NCI-H1105 treated with DMSO at 0.1 percent for 48 hours (cell line): ENCODE measurements around the gene PXMP4.

Experiments used
- DNase-seq: peaks from one replicate; lab custom pipeline; 2025; lab: John Stamatoyannopoulos, UW

PXMP4 gene

DNA sequence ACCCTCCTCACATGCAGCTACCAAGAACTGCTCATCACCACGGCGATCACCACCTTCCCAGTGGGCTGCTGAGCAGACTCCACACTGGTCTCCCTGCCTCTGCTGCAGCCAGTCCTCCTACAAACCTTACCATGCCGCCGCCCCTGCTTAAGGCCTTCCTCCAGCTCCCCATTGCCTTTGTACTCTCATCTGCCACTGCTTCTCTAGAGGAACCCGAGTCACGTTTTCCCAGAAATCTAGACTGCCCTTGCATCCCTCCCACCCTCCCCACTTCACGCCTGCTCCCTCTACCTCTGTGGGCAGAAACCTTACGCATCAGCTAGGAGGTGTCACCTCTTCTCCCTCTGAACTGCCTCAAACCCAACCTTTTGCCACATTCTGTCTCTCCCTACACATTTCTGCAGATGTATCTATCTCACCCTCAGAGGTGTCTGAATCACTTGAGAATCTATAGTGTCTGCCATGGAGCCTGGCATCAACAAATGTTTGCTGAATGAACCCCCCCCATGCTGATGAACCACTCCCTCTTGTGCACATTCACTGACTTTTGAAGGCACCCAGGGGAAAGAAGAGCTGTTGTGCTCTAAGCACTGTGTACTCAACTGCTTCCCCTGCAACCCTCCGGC lies 38.3 kb downstream of the PXMP4 start:
- DNase-seq, result no peak

DNA sequence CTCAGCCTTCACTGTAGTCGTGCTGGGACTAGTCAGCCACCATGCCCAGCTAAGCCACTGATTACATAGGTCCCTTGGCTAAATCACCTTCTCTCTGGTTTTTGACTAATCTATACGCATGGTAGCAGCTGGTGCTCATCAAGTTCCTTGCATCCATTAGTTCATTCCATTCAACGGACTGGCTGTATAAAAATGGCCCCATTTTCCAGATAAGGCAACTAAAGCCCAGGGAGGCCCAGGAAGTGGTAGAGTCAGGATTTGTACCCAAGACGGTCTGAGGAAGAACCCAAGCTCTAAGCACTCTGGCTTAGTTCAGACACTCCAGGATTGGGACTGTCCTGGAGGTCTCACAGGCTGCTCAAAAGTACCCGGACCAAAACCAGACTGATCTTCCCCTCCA lies 38.8 kb downstream of the PXMP4 start:
- no peak for DNase-seq

DNA sequence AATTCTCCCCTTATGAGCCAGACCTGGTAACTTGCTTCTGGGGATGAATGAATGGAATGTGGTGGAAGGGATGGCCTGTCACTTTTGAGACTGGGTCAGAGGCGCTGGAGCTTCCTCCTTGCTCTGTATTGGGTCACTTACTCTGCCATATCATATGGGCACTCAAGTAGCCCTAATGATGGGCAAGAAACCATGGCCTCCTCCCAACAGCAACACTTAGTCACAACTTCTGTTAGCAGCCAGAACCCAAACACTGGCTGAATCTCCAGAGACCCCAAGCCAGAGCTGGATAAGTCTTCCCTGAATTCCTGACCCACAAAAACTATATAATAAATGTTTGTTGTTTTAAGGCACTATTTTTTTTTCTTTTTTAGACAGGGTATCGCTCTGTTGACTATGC lies 39.4 kb downstream of the PXMP4 start:
- no peak for DNase-seq

- no peak for DNase-seq
Observed at GRCh38 chr20:33679758-33680485, 40.2 kb downstream of the PXMP4 start.

DNA sequence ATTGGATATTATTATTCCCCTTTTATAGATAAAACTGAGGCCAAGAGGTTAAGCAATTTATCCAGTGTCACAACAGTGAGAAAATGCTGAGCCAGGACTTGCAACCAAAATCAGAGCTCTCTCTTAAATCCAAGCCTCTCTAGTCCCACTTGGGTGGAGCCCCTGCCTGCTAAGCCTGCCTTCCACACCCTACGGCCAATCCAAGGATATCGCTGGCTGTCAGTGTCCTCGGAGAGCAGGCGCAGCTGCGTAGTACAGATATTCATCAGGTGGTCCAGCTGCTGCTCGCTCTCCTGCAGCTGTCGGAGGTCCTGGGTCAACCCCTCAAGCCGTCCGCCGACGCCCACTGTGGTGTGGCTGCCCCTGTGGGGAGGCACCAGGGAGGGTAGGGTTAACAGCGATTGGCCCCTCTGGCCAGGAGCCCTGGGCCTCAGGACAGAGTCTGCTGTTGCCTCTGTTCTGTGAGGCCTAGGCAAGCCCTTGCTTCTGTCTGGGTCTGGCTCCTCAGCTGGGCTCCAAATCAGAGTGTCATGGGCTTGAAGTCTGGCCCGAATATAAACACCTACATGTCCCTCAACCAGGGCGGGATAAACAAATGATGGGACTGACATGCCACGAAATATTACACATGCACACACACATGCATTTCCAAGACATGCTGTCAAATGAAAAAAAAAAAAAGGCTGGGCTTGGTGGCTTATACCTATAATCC lies 42.0 kb downstream of the PXMP4 start:
- DNase-seq, result no peak

DNA sequence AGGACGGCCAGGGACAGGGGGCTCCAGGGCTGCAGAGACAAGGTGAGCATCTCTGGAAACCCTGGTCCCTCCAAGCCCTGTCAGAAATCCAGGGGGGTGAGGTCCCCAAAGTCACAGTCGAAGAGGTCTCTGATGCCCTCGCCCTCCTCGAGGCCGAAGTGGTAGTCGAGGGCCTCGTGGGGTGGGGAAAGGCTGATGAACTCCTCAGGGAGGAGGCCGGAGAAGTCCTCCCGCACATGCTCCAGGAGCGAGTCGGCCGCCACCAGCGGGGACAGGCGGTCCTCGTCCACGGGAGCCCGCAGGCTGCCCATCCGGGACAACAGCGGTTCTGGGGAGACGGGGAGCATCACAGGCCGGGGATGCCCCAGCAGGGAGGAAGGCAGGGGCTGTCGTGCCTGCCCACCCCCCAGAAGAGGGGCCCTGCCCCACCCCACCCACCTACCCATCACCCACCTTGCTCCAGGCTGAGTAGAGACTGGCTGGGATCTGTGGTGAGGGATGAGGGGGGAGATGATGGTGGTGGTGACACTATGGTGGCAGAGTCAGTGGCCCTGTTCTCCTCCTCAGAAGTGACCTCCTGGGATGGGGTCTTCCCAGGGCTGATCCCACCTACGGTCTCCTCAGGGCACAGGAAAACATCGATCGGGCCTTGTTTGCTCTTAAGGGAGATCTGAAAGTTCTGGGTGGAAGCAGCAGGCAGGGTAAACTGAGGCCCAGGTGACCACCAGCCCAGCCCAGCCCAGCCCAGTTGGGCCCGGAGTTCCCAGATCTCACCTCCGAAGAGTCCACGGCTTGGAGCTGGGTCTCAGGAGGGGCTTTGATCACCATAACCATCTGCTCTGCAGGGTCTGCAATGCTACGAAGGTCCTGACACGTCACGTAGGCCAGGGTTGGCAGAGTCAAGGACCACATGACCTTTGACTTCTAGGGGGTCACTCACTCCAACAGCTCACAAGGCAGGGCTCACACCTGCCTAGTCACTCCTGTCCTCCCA lies 43.2 kb downstream of the PXMP4 start:
- no peak for DNase-seq

- DNase-seq, result no peak
Observed at GRCh38 chr20:33676121-33676520, 44.0 kb downstream of the PXMP4 start.

DNA sequence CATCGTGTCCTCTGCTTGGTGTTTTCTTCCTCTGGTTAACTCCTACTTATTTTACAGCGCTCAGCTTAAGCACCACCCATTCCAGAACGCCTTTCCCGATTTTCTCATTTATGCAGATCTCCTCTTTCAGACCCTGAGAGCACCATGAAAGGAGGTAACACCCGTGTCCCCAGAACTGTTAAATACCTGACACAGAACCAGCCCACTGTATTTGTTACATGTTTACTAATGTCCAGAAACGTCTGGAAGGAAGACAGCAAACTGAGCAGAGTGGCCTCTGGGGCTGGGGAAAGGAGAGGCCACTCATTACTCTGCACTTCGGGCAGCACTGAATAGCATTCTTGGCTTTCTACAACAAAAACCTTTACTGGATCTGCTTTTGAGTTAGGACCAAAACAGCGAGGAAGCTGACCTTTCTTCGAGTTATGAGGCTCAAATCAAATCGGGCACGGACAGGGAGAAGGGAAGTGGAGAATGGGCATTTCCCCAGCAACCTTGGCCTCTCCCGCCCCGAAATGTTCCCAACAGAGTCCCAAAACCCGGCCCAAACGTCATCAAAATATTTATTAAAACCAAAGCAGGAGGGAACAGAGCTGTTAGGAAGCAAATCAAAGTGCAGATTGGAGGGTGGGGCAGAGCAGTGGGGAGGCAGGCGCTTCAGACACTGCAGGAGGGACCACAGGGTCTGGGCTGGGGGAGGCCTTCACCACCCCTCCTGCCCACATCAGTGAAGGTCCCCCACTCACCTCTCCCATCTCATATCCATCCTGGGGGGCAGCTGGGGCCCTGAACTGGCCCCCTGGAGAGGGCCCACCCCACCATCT lies 44.8 kb downstream of the PXMP4 start:
- DNase-seq, result peak; percentile 62

DNA sequence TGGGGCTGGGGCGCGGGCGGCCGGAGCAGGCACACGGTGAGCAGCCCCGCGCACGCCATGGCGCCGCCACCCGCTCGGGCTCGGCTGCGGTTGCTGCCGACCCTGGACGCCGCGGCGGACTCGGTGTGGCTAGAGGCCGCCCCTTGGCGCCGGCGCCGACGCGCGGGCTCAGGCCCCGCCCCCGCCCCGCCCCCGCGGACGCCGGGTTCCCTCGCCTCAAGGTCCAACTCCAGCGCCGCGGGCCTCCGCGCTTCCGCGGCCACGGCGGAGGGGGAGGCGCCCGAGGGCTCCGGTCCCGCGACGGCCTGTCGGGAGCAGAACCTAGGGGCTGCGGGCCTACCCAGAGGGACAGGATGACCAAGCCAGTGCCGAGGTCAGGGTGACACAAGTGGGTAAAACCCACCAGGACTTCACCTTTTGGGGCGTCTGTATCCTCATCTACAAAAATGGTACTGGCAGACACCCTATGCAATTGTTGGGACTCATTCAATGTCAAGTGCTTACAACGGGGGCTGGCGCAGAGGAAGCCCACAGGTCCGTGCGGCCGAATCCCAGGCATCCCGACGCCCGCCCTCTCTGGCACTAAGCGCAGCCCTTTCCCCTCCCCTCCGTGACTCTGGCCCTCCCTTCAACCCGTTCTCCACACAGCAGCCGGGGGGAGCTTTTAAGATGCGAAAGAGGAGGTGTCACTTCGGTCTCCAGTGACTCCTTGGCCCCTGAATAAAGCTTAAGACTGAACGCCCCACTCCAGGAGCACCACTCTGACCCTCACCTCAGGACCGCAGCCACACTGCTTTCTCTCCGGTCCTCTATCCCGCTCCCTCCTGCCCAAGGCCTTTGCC lies 45.6 kb downstream of the PXMP4 start, which contains the start of gene NECAB3:
TSS of gene NECAB3 (minus strand) at position 135 of the 842 bp plus-strand sequence. CDS start at position 59, 76 bp downstream.
- peak; percentile 70 for DNase-seq

DNA sequence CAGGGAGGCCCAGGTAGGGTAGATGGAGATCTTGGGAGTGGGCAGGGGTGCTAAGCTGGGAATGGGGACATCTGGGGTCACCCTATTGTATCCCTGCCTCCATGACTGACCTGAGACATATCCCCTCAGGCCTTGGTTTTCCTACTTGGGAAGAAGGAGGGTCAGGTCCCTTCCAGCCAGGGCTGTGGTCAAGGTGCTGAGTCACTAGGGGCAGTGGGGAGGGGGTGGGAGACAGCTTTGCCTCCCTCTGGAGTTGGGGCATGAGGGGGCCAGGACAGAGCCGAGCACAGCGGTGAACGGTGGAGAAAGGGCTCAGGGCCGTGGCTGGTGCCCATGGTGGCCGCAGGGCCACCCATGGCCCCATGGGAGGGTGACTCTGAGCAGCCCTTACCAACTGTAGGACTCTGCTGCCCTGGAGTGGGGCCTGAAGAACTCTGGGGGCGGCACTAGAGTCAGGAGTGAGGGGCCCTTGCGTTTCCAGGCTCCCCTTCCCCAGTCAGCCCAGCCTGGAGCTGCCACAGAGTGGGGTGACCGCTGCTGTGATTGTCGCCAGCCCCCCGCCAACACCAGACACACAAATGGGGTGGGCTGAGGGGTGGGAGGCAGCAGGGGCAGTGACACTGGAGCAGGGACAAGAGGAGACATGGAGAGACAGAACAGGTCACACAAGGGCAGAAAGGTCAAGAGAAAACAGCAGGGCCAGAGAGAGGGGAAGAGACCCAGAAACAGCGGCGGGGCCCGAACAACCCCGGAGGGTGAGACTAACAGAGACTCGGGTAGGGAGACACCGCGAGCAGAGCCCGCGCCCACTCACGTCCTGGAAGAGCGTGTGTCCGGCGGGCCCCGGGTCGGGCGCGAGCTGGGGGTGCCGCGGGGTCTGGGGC lies 46.5 kb downstream of the PXMP4 start:
- no peak for DNase-seq

- no peak for DNase-seq
Observed at GRCh38 chr20:33673114-33673409, 47.0 kb downstream of the PXMP4 start.

DNA sequence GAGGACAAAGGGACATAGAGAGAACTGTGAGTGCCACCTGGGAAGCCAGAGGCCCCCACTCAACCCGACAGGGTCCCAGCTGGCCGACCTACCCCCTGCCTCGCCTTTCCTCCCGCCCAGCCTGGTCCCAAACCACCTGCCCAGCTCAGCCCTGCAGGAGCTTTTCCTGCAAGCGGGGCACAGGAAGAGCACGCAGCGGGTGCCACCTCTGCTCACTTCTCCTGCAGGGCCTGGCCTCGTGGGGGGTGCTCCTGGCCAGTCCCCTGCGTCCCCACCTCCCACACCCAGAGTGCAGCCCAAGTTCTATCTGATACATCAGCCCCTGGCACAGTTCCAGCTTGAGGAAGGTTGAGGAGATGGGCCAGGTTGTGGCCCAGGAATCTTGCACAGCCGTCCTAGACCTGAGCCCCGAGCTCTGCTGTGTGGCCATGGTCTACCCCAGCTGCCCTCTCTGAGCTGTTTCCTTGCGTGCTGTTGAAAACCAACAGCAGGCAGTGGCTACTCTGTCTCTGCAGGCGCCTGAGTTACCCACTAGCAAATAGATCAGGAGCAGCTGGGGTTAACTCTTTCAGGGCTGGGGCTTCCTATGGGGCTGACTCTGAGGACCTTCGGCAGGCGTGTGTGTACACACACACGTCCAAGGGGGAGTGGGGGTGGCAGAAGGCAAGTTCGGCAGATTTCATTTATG lies 47.5 kb downstream of the PXMP4 start:
- no peak for DNase-seq

DNA sequence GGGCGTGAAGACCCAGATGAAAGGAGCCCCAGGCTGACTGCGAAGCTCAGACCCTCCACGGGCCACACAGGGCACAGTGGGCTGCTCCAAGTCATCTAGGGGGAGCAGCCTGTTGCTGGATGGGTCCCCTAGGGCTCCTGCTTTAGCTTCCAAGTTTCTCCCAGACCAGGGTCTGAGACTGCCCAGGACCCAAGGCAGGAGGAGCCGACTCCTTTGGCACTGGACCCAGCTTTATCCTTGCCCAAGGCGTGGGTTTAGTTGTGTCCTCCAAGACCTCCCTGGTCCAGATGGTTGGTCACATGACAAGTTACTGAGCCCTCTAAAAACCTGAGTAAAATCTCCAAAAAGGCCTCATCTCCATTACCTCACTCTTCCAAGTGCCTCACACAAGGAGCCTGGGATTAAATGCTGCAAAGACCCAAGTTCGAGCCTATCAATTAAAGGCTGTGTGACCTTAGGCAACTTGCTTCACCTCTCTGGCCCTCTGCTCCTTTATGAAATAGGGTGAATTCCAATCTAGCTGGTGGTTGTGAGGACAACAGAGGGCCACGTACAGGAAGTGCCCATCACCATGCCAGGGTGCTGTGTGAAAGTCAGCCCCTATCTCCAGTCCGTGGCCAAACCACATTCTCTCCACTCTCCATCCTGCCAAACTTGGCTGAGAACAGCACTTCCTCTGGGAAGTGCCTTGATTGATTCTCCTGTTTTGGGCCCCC lies 48.4 kb downstream of the PXMP4 start:
- no peak for DNase-seq

- no peak for DNase-seq
Observed at GRCh38 chr20:33670715-33671499, 49.2 kb downstream of the PXMP4 start.

DNA sequence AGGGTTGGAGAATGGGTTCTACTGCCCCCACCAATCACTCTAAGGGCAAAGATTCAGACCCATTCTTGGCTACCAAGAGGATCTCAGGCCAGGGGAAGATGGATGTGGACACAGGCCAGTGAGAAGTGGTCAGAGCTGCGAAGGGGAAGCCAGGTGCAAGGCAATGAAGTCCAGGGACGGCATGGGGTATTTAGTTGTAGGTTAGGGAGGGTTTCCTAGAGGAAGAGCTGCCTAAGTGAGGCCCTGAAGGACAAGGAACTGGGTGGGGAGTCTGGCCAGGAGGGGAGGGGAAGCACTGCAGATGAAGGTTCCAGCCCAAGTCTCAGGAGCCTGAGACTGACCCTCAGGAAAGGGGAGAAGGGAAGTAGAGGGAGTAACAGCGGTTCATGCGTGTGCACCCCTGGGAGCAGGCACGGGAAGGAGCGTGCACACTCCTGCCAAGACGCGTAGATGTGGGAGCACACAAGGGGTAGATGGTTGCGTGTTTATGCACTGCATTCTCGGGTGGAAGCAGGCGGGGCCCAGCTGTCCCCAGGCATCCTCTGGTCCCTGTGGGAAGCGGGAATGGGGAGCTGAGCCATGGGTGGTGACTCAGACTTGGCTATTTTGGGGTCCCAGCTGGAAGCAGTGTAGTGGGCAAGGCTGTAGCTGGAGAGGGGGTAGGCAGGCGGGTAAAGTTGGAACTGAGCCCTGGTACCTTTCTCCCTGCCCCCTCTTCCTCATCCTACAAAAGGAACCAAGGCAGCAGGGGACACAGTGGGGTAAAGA lies 50.1 kb downstream of the PXMP4 start:
- DNase-seq, result no peak

DNA sequence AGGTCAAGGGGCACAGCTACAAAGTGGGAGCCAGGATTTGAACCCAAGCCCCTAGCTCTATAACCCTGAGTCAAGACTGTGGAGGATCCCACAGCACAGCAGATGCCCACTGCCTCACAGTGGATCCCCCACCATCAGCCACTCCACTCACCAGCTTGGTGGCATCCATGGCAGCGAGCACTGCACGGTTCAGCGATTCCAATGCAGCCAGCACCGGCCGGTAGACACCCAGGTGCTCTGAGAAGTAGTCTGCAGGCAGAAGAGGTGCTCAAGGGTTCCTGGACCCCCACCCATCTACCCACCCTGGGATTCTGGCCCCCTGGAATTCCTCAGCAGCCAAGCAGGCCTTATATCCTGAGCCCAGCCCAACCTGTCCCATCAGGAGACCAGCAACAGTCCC lies 50.9 kb downstream of the PXMP4 start:
- no peak for DNase-seq
